NOMO-1 (cell line): Measurements from ENCODE around the gene TMEM236.
"Not testable (repeated sequence)": the region's sequence is repeated elsewhere in the genome, so short reads cannot be mapped to it uniquely, and the experiment has no call there.

Experiments used
- DNase-seq, 2 experiments: peaks; one replicate each; lab custom pipeline; 2025; ENCODE audit not compliant: unreplicated experiment in 2 of 2; lab: John Stamatoyannopoulos, UW

The TMEM236 gene, protein sequence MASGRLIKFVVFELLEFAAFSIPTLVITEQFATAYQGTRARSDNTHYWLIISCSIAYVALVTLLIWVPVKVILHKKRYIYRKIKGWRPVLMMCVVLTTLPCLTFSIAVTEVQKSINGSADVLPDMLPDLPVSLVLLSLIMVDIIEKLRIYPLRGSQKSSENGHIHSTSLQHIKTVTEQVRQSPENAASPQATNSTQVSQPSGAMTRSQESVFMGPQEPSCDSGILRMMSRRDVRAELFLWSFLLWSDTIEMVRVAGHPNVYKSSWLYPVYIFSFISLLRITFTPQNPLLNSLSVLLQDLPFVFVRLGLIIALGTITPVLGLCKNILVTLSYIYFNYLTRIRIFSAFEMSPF

GRCh38 chr10:17751781-17752445 is at the start of gene TMEM236:
Gene TMEM236, plus strand, starts transcription at chr10:17752201. Its CDS starts 95 bp downstream, at chr10:17752296.
- DNase-seq: no peak

GRCh38 chr10:17703706-17704105 is 48.3 kb upstream of the TMEM236 start:
- no peak for DNase-seq

GRCh38 chr10:17708821-17709220 is 43.2 kb upstream of the TMEM236 start:
- no peak for DNase-seq

- DNase-seq: no peak
Measured at GRCh38 chr10:17709492-17709891, 42.5 kb upstream of the TMEM236 start.

GRCh38 chr10:17710181-17710580 is 41.8 kb upstream of the TMEM236 start:
- no peak for DNase-seq

GRCh38 chr10:17712053-17712452 is 39.9 kb upstream of the TMEM236 start:
- no peak for DNase-seq

DNA sequence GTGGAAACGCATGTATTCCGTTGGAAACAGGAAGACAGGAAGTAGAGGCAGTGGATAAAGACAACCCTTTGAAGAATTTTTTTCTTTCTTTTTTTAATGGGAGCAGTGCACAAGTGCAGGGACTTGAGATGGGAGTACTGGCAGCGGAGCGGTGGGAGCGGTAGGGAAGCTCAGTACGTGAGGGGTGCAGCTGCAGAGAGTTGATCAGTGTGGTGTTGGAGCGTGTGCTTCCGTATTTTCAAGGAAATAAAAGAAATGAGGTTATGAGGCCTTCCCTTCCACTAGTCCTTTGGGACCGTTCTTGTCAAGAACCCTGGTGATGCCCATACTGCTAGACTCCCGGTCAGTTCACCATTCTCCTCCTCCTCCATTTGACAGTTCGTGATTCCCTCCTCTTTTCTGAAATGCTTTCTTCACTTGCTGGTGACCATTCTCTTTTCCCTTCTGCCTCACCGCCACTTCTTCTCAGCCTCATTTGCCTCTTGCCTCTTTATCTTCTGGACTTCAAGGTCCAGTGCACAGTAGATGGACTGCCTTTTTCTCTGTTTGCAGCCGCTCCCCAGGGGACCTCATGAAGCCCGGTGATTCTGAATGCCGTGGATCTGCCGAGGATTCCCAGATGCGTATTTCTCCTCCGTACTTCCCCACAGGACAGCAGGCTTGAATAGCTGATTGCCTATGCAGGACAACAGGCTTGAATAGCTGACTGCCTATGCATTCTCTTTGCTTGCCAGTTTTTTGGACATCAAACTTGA is 39.1 kb upstream of the TMEM236 start:
- no peak for DNase-seq

- DNase-seq: no peak
Measured at GRCh38 chr10:17713758-17714157, 38.2 kb upstream of the TMEM236 start.

DNA sequence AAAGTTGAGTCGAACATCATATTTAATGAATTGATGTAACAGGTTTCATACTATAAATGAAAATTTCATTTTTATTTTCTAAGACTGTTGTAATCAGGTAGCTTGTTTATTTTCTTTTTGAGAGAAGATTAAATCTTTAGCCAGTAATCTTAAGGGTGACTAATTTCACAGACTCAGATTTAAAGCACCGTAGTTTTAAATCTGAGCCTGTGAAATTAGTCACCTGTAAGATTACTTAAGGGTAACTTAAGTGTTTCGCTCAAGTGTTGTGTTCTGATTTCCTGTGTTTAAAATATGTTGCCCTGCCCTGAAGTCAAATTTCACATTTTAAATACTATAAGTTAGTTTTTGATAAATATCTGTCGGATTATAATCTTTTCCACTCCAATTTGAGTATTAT is 35.8 kb upstream of the TMEM236 start:
- no peak for DNase-seq

- DNase-seq: not testable (repeated sequence)
Measured at GRCh38 chr10:17722317-17723014, 29.5 kb upstream of the TMEM236 start.

- DNase-seq: no peak
Measured at GRCh38 chr10:17725703-17726102, 26.3 kb upstream of the TMEM236 start.

DNA sequence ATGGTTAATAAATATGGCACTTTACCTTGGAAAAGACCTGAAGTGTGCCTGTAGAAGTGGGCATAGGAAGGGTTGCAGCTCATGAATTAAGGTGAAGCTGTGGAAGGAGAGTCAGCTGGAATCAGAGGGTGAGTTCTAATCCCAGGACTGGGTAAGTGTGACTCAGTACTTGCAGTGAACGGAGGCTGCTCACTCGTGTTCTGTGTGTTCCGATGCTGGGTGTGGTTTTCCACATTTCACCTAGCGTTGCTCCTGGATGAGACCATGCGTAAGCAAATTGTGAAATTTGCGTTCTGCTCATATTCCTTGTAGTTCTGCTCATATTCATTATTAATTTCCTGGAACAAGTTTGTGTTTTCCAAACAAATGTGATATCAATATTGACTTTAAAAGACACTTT is 22.4 kb upstream of the TMEM236 start:
- DNase-seq: no peak

GRCh38 chr10:17730667-17731066 is 21.3 kb upstream of the TMEM236 start:
- no peak for DNase-seq

GRCh38 chr10:17731331-17732020 is 20.5 kb upstream of the TMEM236 start:
- DNase-seq: no peak

DNA sequence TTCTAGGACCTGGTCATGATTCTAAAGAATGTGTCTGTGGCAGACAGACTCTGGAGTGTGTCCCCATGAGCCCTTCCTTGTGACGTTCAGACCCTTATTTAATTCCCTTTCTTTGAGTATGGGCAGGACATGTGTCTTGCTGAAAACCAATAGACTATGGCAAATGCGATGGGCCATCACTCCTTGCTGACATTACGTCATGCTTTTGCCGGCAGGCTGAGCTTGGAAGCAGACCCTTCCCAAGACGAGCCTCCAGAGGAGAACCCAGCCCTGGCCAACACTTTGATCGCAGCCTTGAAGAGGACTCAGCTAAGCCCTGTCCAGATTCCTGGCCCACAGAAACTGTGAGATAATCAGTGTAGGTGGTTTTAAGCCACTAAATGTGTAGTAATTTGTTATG is 18.4 kb upstream of the TMEM236 start:
- no peak for DNase-seq

DNA sequence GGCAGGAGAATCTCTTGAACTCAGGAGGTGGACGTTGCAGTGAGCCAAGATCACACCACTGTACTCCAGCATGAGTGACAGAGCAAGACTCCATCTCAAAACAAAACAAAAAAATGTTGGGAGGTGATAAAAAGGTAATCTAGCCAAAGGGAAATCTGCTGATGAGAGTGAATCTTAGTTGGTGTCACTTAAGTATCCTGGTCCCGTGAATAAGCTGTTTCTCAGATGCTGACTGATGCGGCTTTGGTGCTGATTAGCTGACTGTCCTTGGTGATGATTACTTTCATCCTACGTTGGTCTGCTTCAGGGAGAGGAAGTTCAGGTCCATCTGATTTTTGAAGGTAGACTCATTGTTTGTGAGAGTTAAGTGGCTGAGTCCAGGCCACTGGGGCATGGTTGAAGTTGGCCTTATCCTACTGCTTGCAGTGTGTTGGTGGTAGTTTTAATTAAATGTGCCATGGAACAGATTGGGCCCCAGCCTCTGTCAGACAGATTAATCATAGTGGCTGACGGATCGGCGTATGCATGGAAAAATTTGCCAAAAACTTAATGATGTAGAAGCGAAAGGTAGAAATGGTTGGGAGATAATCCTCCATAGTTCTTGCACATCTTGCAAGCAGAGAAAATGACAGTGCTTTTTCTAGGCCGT is 17.4 kb upstream of the TMEM236 start:
- no peak for DNase-seq

DNA sequence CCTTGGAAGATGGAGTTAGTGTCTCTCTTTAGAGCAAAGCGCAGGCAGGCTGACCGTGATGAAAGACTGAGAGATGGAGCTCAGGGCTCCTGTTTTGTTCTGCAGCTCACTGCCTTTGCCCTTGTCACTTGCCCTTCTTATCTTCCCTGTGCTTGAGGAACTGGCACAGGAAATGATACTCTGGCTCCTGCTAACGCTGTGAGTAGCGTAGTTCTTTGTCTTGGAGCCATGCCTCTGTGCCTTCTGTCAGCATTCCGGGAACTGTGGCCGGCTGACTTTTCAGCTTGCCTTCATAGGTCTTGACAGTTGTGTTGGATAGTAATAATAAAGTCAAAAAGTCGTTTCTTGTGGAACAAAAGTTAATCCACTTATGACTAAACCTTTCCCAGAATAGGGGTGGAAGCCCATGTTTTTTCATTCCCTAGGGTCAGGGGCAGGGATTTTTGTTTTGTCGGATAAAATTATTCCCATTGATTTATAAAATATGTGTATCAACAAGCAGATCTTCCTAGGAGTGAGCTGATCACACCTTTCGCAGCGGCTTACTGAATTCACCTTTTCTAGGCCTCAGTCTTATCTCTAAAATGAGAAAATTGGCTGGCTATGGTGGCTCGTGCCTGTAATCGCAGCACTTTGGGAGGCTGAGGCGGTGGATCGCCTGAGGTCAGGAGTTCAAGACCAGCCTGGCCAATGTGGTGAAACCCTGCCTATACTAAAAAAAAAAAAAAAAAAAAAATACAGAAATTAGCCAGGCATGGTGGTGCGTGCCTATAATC is 16.6 kb upstream of the TMEM236 start:
- no peak for DNase-seq

- no peak for DNase-seq
Measured at GRCh38 chr10:17736223-17736622, 15.8 kb upstream of the TMEM236 start.
